ENCODE results near the gene CCL24. TPM values are rescaled to one million over a fixed set of nuclear protein-coding genes. Genes with fewer than 3 reads are reported as not detected.
A peak's percentile ranks its signal among the peaks of the same experiment; 100 is the strongest.
"Not testable (repeated sequence)": the region's sequence is repeated elsewhere in the genome, so short reads cannot be mapped to it uniquely, and the experiment has no call there.

CCL24 gene, protein sequence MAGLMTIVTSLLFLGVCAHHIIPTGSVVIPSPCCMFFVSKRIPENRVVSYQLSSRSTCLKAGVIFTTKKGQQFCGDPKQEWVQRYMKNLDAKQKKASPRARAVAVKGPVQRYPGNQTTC
- total RNA-seq (2022): 0.68 TPM in 1 of 2 replicates, not detected in the other
- percentile 14 among the genes with signal in this experiment for Bru-seq, nascent RNA
- percentile 36 among the genes with signal in this experiment for BruChase-seq, experiment 1, labeled RNA remaining after a 6-hour chase
- BruChase-seq, experiment 2, labeled RNA remaining after a 2-hour chase: percentile 27 among the genes with signal in this experiment
- long read RNA-seq: 0 reads

DNA sequence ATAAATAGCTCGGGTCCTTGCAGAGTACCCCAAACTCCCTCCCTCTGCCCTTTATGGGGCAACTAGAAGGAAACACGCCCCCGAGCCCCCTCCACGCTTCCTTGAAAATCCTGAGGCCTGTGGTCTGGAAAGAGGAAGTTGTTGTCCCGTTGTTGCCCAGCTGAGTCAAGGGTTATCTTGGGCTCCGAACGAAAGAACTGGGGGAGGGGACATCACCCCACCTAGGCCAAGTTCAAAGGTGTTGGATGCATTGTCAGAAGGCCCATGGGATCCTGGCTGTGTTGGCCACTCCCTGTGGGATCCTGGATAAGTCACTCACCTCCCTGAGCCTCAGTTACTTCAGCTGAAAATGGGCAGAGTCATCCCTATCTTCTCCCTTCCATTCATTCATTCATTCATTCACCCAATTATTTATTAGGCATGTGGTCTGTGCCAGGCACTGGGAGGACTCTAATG is at the start of gene CCL24:
Gene CCL24, minus strand, starts transcription at position 26 of the 456 bp plus-strand sequence. CDS start 91 bp downstream, outside the sequence.
- intact Hi-C loops (cut with micrococcal nuclease; ENCODE audit: unreplicated experiment): no loop called here
- H3K4me1 Mint-ChIP-seq (ENCODE audit: low read depth, unreplicated experiment): no peaks in the 10 kb centered on the region
- H3K4me3 Mint-ChIP-seq (ENCODE audit: low read depth, unreplicated experiment): no peak within 1 kb of the TSS
- H3K36me3 Mint-ChIP-seq (ENCODE audit: insufficient read depth, unreplicated experiment): no peaks in the 10 kb centered on the region
- no peaks in the 10 kb centered on the region for H3K9me3 Mint-ChIP-seq (ENCODE audit: low read depth, unreplicated experiment)
- H3K27me3 Mint-ChIP-seq (ENCODE audit: unreplicated experiment): no peaks in the 10 kb centered on the region
- DNase-seq: no peak
- CTCF ChIA-PET: no interaction called here
- TF ChIP-seq, protein P1, sequence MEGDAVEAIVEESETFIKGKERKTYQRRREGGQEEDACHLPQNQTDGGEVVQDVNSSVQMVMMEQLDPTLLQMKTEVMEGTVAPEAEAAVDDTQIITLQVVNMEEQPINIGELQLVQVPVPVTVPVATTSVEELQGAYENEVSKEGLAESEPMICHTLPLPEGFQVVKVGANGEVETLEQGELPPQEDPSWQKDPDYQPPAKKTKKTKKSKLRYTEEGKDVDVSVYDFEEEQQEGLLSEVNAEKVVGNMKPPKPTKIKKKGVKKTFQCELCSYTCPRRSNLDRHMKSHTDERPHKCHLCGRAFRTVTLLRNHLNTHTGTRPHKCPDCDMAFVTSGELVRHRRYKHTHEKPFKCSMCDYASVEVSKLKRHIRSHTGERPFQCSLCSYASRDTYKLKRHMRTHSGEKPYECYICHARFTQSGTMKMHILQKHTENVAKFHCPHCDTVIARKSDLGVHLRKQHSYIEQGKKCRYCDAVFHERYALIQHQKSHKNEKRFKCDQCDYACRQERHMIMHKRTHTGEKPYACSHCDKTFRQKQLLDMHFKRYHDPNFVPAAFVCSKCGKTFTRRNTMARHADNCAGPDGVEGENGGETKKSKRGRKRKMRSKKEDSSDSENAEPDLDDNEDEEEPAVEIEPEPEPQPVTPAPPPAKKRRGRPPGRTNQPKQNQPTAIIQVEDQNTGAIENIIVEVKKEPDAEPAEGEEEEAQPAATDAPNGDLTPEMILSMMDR (IDR thresholded peaks at IDR 0.05; ENCODE audit: unreplicated experiment): no peak
- BruUV-seq (replicated peaks): no TSS peak
- H3K27ac Mint-ChIP-seq (ENCODE audit: unreplicated experiment): no peak within 1 kb of the TSS

DNA sequence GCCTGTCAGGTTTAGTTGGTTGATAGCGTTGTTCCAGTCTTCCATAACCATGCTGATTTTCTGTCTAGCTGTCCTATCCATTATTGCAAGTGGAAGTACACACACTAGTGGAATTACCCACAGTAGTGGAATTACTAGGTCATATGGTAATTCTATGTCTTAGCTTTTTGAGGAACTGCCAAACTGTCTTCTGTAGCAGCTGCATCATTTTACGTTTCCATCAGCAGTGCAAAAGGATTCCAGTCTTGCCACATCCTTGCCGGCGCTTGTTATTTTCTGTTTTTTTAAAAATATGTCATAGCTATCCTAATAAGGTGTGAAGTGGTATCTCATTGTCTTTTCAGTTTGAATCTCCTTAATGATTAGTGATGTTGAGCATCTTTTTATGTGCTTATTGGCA is 48.0 kb upstream of the CCL24 start:
- Mint-ChIP-seq H3K36me3 (ENCODE audit: insufficient read depth, unreplicated experiment) (no peaks in the 10 kb centered on the region), H3K27me3 (ENCODE audit: unreplicated experiment) (peaks cover 15% of the 10 kb centered on the region), H3K27ac (ENCODE audit: unreplicated experiment) (no peak overlapping the region), H3K4me1 (ENCODE audit: low read depth, unreplicated experiment) (no peaks in the 10 kb centered on the region), H3K4me3 (ENCODE audit: low read depth, unreplicated experiment) (no peak overlapping the region), H3K9me3 (ENCODE audit: low read depth, unreplicated experiment) (peaks cover 2% of the 10 kb centered on the region)
- BruUV-seq (replicated peaks): no TSS peak
- no peak for DNase-seq
- TF ChIP-seq, protein P1 (IDR thresholded peaks at IDR 0.05; ENCODE audit: unreplicated experiment): no peak
- CTCF ChIA-PET: interaction anchor here (0.6 kb wide), 1 partner anchor 53 kb away, joined by 3 read pairs; no protein-coding TSS in a partner anchor
- intact Hi-C loops (cut with micrococcal nuclease; ENCODE audit: unreplicated experiment): no loop called here

DNA sequence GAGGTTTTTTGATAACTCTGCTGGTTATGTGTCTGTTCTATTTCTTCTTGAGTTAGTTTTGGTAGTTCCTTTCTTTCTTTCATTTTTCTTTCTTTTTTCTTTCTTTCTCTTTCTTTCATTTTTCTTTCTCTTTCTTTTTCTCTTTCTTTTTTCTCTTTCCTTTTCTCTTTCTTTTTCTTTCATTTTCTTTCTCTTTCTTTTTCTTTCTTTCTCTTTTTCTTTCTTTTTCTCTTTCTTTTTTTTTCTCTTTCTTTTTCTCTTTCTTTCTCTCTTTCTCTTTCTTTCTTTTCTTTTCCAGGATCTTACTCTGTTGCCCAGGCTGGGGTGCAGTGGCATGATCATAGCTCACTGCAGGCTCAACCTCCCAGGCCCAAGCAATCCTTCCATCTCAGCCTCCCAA is 44.8 kb upstream of the CCL24 start:
- peaks cover 2% of the 10 kb centered on the region for H3K9me3 Mint-ChIP-seq (ENCODE audit: low read depth, unreplicated experiment)
- H3K4me1 Mint-ChIP-seq (ENCODE audit: low read depth, unreplicated experiment): no peaks in the 10 kb centered on the region
- intact Hi-C loops (cut with micrococcal nuclease; ENCODE audit: unreplicated experiment): no loop called here
- CTCF ChIA-PET: no interaction called here
- H3K27me3 Mint-ChIP-seq (ENCODE audit: unreplicated experiment): peaks cover 15% of the 10 kb centered on the region
- TF ChIP-seq, protein P1 (IDR thresholded peaks at IDR 0.05; ENCODE audit: unreplicated experiment): no peak
- BruUV-seq (replicated peaks): no TSS peak
- H3K36me3 Mint-ChIP-seq (ENCODE audit: insufficient read depth, unreplicated experiment): no peaks in the 10 kb centered on the region
- H3K27ac Mint-ChIP-seq (ENCODE audit: unreplicated experiment): no peak overlapping the region
- H3K4me3 Mint-ChIP-seq (ENCODE audit: low read depth, unreplicated experiment): no peak overlapping the region
- DNase-seq: no peak

DNA sequence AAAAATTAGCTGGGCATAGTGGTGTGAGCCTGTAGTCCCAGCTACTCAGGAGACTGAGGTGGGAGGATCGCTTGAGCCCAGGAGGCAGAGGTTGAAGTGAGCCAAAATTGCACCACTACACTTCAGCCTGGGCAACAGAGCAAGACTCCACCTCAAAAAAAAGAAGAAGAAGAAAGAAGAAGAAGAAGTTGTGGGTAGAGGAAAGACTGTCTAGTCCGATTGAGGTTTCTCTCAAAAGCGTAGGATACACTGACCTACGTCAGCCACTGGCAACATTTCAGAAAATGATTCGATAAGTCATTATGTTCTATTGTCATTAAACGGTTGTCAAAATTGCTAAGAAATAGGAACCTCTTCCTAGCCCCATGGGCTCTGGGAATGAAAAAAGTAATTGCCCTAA is 42.9 kb upstream of the CCL24 start:
- DNase-seq: no peak
- CTCF ChIA-PET: interaction anchor here (0.5 kb wide), 1 partner anchor 404 kb away, joined by 6 read pairs; no protein-coding TSS in a partner anchor
- H3K4me1 Mint-ChIP-seq (ENCODE audit: low read depth, unreplicated experiment): no peaks in the 10 kb centered on the region
- no peaks in the 10 kb centered on the region for H3K36me3 Mint-ChIP-seq (ENCODE audit: insufficient read depth, unreplicated experiment)
- BruUV-seq (replicated peaks): no TSS peak
- H3K9me3 Mint-ChIP-seq (ENCODE audit: low read depth, unreplicated experiment): peaks cover 2% of the 10 kb centered on the region
- TF ChIP-seq, protein P1 (IDR thresholded peaks at IDR 0.05; ENCODE audit: unreplicated experiment): no peak
- H3K27me3 Mint-ChIP-seq (ENCODE audit: unreplicated experiment): peaks cover 15% of the 10 kb centered on the region
- H3K4me3 Mint-ChIP-seq (ENCODE audit: low read depth, unreplicated experiment): no peak overlapping the region
- intact Hi-C loops (cut with micrococcal nuclease; ENCODE audit: unreplicated experiment): no loop called here
- no peak overlapping the region for H3K27ac Mint-ChIP-seq (ENCODE audit: unreplicated experiment)

DNA sequence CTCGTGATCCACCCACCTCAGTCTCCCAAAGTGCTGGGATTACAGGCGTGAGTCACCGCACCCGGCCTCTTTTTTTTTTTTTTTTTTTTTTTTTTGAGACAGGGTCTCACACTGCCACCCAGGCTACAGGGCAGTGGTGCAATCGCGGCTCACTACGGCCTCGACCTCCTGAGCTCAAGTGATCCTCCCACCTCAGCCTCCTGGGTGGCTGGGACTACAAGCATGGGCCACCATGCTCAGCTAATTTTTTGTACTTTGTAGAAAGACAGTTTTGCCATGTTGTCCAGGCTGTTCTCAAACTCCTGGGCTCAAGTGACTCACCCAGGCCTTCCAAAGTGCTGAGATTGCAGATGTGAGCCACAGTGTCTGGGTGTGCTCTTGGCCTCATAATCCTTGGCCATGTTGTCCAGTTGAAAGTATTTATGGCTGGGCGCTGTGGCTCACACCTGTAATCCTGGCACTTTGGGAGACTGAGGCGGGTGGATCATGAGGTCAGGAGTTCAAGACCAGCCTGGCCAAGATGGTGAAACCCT is 41.3 kb upstream of the CCL24 start:
- BruUV-seq (replicated peaks); H3K36me3 Mint-ChIP-seq (ENCODE audit: insufficient read depth, unreplicated experiment); DNase-seq; intact Hi-C loops (cut with micrococcal nuclease; ENCODE audit: unreplicated experiment); H3K4me3 Mint-ChIP-seq (ENCODE audit: low read depth, unreplicated experiment); H3K27ac Mint-ChIP-seq (ENCODE audit: unreplicated experiment); CTCF ChIA-PET; H3K4me1 Mint-ChIP-seq (ENCODE audit: low read depth, unreplicated experiment); H3K9me3 Mint-ChIP-seq (ENCODE audit: low read depth, unreplicated experiment): not testable (repeated sequence)
- H3K27me3 Mint-ChIP-seq (ENCODE audit: unreplicated experiment): peaks cover 15% of the 10 kb centered on the region
